ENCODE measurements around the gene NCR3LG1.

NCR3LG1 gene

GRCh38 chr11:17418444-17419081 is 67.0 kb downstream of the NCR3LG1 start:
- TF ChIP-seq POLR2AphosphoS5 (IDR thresholded peaks at IDR 0.05; ENCODE audit: low read depth, low read length) (no peak), FOXP2 (optimal IDR thresholded peaks at IDR 0.05; ENCODE audit: borderline replicate concordance, extremely low read depth, extremely low read length, insufficient read depth) (no peak), TAF1 (IDR thresholded peaks at IDR 0.05; ENCODE audit: borderline replicate concordance, insufficient read depth, low read length) (no peak), SIN3A (IDR thresholded peaks at IDR 0.05; ENCODE audit: borderline replicate concordance, insufficient read depth, low read length) (no peak), REST (IDR thresholded peaks at IDR 0.05; ENCODE audit: insufficient read depth in 1 of 2, low read depth in 2 of 2, low read length in 2 of 2) (no peak)

DNA sequence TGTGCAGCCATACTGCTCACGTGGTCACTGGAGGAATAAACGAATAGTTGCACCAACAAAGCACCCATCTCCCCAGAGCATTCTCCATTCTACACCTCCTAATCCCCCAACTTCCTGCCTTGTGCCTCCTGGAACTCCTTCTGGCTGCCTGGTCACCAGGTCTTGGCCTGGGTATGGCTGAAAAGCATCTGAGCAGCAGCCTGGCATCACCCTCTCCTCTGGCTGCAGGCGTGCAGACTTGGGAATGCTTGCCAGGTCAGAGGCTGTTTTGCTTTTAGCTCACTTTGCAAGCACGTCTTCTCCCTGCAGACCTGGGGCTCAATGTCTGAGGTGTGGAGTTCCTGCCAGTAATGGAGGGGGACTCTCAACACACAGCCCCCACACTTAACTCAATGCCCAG is 70.2 kb downstream of the NCR3LG1 start:
- TF ChIP-seq REST (IDR thresholded peaks at IDR 0.05; ENCODE audit: insufficient read depth in 1 of 2, low read depth in 2 of 2, low read length in 2 of 2), result no peak
- no peak for TF ChIP-seq SIN3A (IDR thresholded peaks at IDR 0.05; ENCODE audit: borderline replicate concordance, insufficient read depth, low read length)
- TF ChIP-seq POLR2AphosphoS5 (IDR thresholded peaks at IDR 0.05; ENCODE audit: low read depth, low read length), result no peak
- TF ChIP-seq FOXP2 (optimal IDR thresholded peaks at IDR 0.05; ENCODE audit: borderline replicate concordance, extremely low read depth, extremely low read length, insufficient read depth), result no peak
- TF ChIP-seq TAF1 (IDR thresholded peaks at IDR 0.05; ENCODE audit: borderline replicate concordance, insufficient read depth, low read length), result no peak

- TF ChIP-seq SIN3A (IDR thresholded peaks at IDR 0.05; ENCODE audit: borderline replicate concordance, insufficient read depth, low read length) (no peak), TAF1 (IDR thresholded peaks at IDR 0.05; ENCODE audit: borderline replicate concordance, insufficient read depth, low read length) (no peak), FOXP2 (optimal IDR thresholded peaks at IDR 0.05; ENCODE audit: borderline replicate concordance, extremely low read depth, extremely low read length, insufficient read depth) (no peak), REST (IDR thresholded peaks at IDR 0.05; ENCODE audit: insufficient read depth in 1 of 2, low read depth in 2 of 2, low read length in 2 of 2) (no peak)
These were observed 72.1 kb downstream of the NCR3LG1 start for GRCh38 chr11:17423533-17424310.
